Activated CD8-positive, alpha-beta memory T cell treated with anti-CD3 and anti-CD28 coated beads for 48 hours (primary cell): ENCODE measurements around the gene IFT25.
"Not testable (repeated sequence)": the region's sequence is repeated elsewhere in the genome, so short reads cannot be mapped to it uniquely, and the experiment has no call there.

Experiments
- DNase-seq, 3 experiments: peaks; one replicate each; pipeline ENCODE4 v3.0.0-alpha.2; 2020; ENCODE audit warnings: low read depth in 2 of 3, low spot score in 2 of 3

IFT25 gene

DNA sequence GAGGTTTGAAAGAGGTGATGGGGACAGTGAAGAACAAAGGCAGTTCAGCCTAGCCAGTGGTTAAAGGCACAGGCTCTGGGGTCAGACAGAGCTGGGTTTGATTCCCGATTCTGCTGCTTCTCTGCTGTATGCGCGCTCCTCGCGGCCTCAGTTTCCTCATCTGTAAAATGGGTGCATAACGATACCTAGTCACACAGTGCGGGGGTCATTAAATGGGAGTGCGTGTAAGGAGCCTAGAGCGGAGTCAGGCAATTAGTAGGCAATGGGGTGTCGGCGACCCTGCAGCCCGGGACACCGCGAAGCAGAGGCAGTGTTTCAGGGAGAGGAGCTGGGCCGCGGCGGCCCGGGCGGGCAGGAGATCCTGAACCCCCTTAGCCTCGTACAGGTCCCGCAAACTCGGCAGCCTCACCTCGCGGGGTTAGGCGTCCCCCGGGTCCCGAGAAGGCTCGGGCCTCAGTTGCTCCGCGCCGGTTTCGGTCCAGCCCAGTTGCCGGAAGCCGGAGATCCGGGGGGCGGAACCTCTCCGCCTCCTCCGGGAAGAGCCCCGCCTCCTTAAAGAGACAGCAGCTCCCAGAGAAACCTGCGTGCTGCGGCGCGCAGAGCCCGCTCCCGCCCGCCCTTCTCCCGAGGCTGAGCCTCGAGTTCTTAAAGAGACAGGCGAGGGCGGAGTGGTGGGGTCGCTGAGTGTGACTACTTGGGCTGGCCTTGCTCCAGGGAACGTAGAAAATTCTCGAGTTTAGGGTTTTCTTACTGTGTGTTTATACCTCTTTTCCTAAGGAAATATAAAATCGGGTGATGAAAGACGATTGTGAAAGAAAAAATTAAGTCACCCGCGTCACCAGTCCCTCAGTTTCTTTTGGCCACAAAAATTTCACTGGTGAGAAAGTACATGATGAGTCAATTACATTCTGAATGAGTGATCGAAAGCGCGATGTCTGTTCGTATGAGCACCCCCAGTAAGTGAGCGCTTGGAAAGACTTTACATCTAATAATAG, 55.9 kb downstream of the IFT25 start, which contains the start of gene YIPF1:
TSS of gene YIPF1 (minus strand) at position 494 of the 995 bp plus-strand sequence. CDS start 860 bp downstream, outside the sequence.
- DNase-seq = peak; percentile 52 to 67 (median 65)

DNA sequence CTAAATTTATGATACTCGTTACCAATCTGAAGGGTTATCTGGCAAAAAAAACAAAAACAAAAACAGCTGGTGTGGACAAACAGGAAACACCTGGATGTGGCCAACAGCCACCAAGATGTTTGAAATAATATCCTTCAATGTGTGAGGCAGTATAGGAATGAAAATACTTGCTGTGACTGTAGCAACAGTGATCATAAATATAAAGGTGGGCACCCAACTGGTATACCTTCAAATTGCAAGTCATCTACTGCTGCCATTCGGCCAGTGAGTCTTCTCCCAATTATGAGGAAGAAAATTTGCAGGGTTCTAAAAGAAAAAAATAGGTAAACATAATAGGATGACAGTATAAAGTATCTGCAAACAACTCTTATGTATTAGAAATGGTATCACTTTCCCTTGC, 56.8 kb downstream of the IFT25 start:
- DNase-seq = no peak

DNA sequence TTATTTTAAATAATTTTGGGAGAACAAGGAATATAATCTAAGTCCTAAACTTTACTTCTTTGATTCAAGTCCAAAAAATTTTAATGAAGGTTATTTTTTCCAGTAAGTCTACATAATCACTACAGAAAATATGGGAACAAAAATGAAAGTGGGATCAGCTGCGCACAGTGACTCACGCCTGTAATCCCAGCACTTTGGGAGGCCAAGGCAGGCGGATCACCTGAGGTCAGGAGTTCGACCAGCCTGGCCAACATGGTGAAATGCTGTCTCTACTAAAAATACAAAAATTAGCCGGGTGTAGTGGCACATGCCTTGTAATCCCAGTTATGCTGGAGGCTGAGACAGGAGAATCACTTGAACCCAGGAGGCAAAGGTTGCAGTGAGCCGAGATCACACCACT, 61.9 kb downstream of the IFT25 start:
- not testable (repeated sequence) for DNase-seq

DNA sequence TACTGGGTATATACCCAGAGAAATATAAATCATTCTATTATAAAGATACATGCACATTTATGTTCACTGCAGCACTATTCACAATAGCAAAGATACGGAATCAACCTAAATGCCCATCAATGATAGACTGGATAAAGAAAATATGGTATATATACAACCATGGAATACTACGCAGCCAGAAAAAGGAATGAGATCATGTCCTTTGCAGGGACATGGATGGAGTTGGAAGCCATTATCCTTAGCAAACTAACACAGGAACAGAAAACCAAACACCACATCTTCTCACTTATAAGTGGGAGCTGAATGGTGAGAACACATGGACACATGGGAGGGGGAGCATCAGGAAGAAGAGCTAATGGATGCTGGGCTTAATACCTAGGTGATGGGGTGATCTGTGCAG, 63.6 kb downstream of the IFT25 start:
- DNase-seq = not testable (repeated sequence)

DNA sequence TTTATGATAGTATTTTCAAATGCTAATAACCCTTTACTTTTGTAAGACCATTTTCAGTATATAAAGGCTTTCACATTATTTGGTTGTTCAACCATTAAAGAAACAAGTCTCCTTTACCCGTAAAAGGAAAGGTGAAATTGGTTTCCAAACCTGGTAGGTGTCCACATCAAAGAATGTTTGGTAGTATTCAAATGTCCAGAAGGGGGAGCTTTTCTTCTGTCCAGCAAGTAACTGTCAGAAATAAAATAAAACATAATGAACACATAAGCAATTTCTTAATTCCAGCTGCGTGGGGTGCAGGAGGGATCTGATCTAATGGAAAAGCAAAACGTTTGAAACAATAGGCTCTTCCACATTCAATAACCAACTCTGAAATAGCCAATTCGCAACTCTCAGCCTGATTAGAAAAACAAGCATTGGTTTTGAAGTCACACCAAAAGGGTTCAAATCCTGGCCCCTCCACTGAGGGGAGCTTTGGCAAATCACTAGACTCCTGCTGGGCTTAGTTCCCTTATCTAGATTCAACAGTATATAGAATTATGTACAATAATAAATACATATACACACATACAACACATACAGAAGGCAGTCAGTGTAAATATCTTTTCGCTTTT, 66.9 kb downstream of the IFT25 start:
- DNase-seq = no peak

DNA sequence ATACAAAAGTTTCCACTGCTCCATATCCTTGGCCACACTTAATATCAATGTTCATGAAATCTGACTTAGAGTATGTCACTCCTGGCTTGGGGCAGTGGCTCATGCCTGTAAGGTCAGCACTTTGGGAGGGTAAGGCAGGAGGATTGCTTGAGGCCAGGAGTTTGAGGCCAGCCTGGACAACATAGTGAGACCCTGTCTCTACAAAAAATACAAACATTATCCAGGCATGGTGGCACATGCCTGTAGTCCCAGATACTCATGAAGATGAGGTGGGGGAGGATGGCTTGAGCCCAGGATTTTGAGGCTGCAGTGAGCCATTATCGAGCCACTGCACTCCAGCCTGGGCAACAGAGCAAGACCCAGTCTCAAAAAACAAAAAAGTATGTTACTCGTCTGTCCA, 70.3 kb downstream of the IFT25 start:
- DNase-seq = not testable (repeated sequence)

DNA sequence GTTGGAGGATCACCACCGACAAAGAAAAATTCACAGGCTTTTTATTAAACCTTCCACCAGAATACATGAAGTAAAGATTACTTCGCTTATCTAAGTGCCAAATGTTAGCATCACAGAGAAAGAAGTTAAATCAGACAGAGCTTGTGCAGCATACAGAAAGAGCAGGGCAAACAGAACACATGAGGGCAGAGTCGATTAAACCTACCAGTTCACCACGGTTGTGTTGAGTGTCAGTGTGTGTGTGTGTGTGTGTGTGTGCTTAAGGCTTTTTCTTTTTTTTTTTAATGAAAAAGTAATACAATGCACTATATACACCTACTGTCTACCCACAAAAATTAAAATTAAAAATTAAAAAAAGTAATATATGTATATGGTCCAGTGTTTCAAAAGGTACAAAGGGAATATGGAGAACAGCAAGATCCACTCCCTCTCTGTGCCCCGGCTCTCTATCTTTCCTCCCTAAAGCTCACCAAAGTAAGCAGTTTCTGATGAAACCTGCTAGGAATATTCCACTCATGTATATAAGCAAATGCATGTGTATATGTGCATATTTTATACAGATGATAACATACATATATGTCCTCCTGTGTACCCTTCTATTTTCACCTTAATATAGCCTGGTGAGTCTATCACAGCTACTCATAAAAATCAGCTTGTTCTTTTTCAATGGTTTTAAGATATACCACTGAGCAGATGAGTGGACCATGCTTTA, 73.6 kb downstream of the IFT25 start:
- DNase-seq = no peak
